ENCODE data around the gene PRAMEF9.
"Not testable (repeated sequence)": the region's sequence is repeated elsewhere in the genome, so short reads cannot be mapped to it uniquely, and the experiment has no call there.

Gene PRAMEF9

GRCh38 chr1:13171548-13171947, at the start of gene PRAMEF9:
PRAMEF9 (plus strand) TSS chr1:13171848; CDS start chr1:13175281, 3,433 bp downstream.
- intact Hi-C loops (cut with DNase I); DNase-seq: not testable (repeated sequence)

DNA sequence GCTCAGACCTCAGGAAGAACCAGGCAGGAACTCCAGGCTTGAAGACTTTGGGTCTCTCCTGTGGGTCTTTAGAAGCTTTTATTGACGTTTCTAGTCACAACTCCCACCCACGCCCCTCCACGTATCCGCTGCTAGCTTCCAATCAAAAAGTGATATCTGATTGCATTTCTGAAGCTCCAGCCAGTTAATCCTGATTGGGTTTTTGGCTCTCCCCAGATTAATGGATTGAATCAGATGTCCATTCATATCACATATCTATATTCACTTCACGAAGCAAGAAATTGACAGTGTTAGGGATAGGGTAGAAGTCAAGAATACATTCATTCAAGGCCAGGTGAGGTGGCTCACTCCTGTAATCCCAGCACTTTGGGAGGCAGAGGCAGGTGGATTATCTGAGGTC, 15.7 kb upstream of the PRAMEF9 start, which contains the start of gene PRAMEF26:
PRAMEF26 (minus strand) TSS at position 101 of the 400 bp plus-strand sequence. CDS start 2,914 bp downstream, outside the sequence.
- DNase-seq; intact Hi-C loops (cut with DNase I): not testable (repeated sequence)

DNA sequence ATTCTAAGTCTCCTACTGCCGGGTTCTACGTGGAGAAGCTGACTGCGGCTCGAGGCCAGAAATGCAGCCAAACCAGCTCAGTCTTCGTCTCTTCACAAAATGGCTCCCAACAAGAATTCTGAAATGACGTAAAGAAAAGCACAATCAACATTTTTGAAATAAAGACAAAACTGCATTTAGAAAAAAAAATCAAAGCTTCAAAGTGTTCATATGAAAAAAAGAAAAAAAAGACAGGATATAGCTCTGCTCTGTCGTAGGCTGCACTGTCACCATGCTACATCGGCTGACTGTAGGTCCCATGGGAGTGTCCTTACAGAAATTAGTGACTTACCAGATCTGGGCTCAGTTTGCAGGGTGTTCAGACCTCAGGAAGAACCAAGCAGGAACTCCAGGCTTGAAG, 6.1 kb upstream of the PRAMEF9 start, which contains the start of gene HNRNPCL4:
HNRNPCL4 (minus strand) TSS at position 101 of the 400 bp plus-strand sequence. CDS start 164 bp downstream, outside the sequence.
- intact Hi-C loops (cut with DNase I); DNase-seq: not testable (repeated sequence)

- intact Hi-C loops (cut with DNase I); DNase-seq: not testable (repeated sequence)
Measured at GRCh38 chr1:13201309-13201708, 29.7 kb downstream of the PRAMEF9 start, which contains the start of gene PRAMEF13. PRAMEF13 (minus strand) TSS chr1:13201409; CDS start chr1:13199589, 1,820 bp downstream.

- intact Hi-C loops (cut with DNase I); DNase-seq: not testable (repeated sequence)
Measured at GRCh38 chr1:13208712-13209111, 37.1 kb downstream of the PRAMEF9 start.

DNA sequence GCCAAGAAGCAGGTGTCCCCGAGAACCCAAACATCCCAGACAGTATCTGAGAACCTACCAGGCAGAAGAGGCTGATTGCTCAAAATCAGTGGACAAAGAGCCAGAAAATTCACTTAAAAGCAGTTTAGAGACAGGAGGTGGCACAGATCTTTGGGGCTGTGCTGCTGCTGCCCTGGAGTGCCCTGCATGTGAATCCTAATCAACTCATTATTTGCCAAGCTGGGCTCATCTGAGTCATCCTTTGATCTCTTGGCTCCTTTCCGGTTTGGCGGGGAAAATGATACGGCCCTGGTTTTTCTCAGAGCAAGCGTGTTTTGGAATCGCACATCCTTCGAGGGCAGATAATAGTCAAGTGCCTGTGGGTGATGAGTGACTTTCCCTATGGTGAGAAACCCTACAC, 45.0 kb downstream of the PRAMEF9 start:
- intact Hi-C loops (cut with DNase I); DNase-seq: not testable (repeated sequence)

DNA sequence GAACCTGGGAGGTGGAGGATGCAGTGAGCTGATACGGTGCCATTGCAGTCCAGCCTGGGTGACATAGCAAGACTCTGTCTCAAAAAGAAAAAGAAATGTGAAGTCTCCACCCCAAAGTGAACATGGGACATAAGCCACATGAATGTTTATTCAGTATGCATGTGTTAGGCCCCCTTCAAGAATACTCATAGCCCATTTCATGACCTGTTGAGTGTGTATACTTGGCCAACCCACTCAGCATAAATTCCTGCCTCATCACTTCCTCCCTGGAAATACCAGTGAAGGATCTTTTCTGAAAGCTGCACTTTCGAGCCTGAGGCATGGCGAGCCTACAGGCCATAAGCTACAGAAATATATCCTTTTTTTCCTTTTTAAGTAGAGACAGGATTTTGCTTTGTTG, 47.6 kb downstream of the PRAMEF9 start:
- intact Hi-C loops (cut with DNase I); DNase-seq: not testable (repeated sequence)

DNA sequence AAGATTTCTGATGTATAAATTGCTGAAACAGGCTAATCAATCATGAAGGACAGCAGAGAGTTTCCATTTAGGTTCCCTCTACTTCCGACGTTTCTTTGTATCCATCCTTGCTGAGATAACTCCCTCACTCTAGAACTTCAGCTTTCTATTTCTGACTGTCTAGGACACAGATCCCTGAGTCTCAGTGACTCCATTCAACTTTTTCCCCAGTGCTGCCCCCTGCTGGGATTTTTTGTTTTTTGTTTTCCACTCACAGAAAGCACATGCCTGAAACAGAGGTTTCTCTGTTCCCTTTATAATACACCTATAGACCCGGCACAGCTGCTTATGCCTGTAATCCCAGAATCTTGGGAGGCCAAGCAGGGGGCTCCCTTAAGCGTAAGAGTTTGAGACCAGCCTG, 51.1 kb downstream of the PRAMEF9 start:
- DNase-seq; intact Hi-C loops (cut with DNase I): not testable (repeated sequence)

GRCh38 chr1:13224480-13225060, 52.9 kb downstream of the PRAMEF9 start:
- intact Hi-C loops (cut with DNase I), result no loop called here

GRCh38 chr1:13225675-13226204, 54.1 kb downstream of the PRAMEF9 start, which contains the start of gene PRAMEF18:
PRAMEF18 (minus strand) TSS chr1:13226154; CDS start chr1:13226106, 48 bp downstream.
- peak in 1 of 10 donors; percentile 60 for DNase-seq
- intact Hi-C loops (cut with DNase I), result not testable (repeated sequence)

More at GRCh38 chr1:13224480-13225060, 52.9 kb downstream of the PRAMEF9 start:
- peak in 1 of 10 donors; percentile 2 for DNase-seq

DNA sequence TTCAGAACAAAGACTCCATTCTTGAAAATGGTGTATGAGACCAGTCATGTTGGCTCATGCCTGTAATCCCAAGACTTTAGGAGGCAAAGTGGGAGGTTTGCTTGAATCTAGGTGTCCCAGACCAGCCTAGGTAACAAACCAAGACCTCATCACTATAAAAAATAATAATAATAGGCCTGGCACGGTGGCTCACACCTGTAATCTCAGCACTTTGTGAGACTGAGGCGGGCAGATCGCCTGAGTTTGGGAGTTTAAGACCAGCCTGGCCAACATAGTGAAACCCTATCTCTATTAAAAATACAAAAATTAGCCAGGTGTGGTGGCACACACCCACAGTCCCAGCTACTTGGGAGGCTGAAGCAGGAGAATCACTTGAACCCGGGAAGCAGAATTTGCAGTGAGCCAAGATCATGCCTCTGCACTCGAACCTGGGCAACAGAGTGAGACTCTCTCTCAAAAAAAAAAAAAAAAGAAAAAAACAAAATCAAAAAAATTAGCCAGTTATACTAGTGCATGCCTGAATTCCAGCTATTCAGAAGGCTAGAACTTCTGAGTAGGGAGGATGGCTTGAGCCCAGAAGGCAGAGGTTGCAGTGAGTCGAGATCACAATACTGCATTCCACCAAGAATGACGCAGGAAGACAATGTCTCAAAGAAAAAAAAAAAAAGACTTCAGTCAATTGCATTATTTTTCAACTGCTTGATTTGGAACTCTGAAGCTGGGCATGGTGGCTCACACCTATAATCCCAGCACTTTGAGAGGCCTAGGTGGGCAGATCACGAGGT, 55.8 kb downstream of the PRAMEF9 start:
- DNase-seq; intact Hi-C loops (cut with DNase I): not testable (repeated sequence)

DNA sequence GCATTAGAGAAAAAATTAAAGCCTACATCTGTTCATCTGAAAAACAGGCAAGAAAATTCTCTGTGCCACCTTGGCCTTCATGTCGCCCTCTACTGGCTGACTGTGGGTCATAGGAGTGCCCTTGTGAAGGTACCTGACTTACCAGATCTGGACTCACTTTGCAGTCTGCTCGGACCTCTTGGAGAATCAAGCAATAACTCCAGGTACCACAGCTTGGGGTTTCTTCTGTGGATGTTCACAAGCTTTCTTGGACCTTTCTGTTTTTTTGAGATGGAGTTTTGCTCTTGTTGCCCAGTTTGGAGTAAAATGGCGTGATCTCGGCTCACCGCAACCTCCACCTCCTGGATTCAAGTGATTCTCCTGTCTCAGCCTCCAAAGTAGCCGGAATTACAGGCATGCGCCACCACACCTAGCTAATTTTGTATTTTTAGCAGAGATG, 56.7 kb downstream of the PRAMEF9 start:
- DNase-seq, result peak in 2 of 10 donors; percentile 8 to 18

More for the DNA sequence above, 56.7 kb downstream of the PRAMEF9 start:
- intact Hi-C loops (cut with DNase I), result no loop called here

All from posterior cingulate gyrus (tissue), 11 donors.